Loucy (cell line): ENCODE results near the gene GAPVD1.
A peak's percentile ranks its signal among the peaks of the same experiment; 100 is the strongest.
"Not testable (repeated sequence)": the region's sequence is repeated elsewhere in the genome, so short reads cannot be mapped to it uniquely, and the experiment has no call there.

ENCODE experiments used
- H2AFZ ChIP-seq: fragments of 200-600 bp; sonication (generic); 2 replicates; pipeline ENCODE4 v1.6.0; 2016; ENCODE audit warnings: antibody characterized with exemption, mild to moderate bottlenecking, low read length, moderate library complexity
- H3F3A ChIP-seq: fragments of 200-600 bp; 2 replicates; pipeline ENCODE4 v1.6.0; 2016; ENCODE audit warnings: antibody characterized with exemption, low read depth, mild to moderate bottlenecking
- H3K27me3 ChIP-seq: fragments of 200-600 bp; sonication (generic); 2 replicates; pipeline ENCODE4 v1.6.1; 2014; ENCODE audit warnings: low read length, mild to moderate bottlenecking; ENCODE audit not compliant: insufficient read depth, poor library complexity, severe bottlenecking
- H3K36me3 ChIP-seq: fragments of 200-600 bp; sonication (generic); 2 replicates; pipeline ENCODE4 v1.6.1; 2016; ENCODE audit warnings: low read length; ENCODE audit not compliant: insufficient read depth
- H3K4me1 ChIP-seq: fragments of 200-600 bp; sonication (generic); 2 replicates; pipeline ENCODE4 v1.5.1; 2014; ENCODE audit warnings: low read length, mild to moderate bottlenecking; ENCODE audit not compliant: insufficient read depth, poor library complexity, severe bottlenecking
- H3K4me2 ChIP-seq: fragments of 200-600 bp; sonication (generic); 2 replicates; pipeline ENCODE4 v1.6.0; 2014; ENCODE audit warnings: antibody characterized with exemption, low read length, low read depth, mild to moderate bottlenecking; ENCODE audit not compliant: poor library complexity, severe bottlenecking
- H3K4me3 ChIP-seq: fragments of 200-600 bp; sonication (generic); 2 replicates; pipeline ENCODE4 v1.5.1; 2014; ENCODE audit warnings: low read length, mild to moderate bottlenecking, mixed read lengths; ENCODE audit not compliant: poor library complexity, severe bottlenecking
- H3K79me2 ChIP-seq: fragments of 200-600 bp; sonication (generic); 2 replicates; pipeline ENCODE4 v1.6.1; 2014; ENCODE audit warnings: low read length; ENCODE audit not compliant: insufficient read depth
- H3K9ac ChIP-seq: fragments of 200-600 bp; sonication (generic); 2 replicates; pipeline ENCODE4 v1.6.0; 2014; ENCODE audit warnings: mild to moderate bottlenecking, low read depth, low read length, moderate library complexity; ENCODE audit not compliant: poor library complexity, severe bottlenecking
- H3K9me2 ChIP-seq: fragments of 200-600 bp; sonication (generic); replicated peaks from 2 replicates; pipeline ENCODE4 v1.6.1; 2016; ENCODE audit warnings: low read depth, low read length, mixed read lengths
- H3K9me3 ChIP-seq: fragments of 200-600 bp; sonication (generic); 2 replicates; pipeline ENCODE4 v1.6.1; 2014; ENCODE audit warnings: mild to moderate bottlenecking, antibody characterized with exemption, low read length, low read depth; ENCODE audit not compliant: insufficient read depth
- H4K20me1 ChIP-seq: fragments of 200-600 bp; sonication (generic); 2 replicates; pipeline ENCODE4 v1.6.0; 2014; ENCODE audit warnings: antibody characterized with exemption, low read length, mild to moderate bottlenecking; ENCODE audit not compliant: insufficient read depth, poor library complexity, severe bottlenecking
- EZH2phosphoT487 ChIP-seq: fragments of 200-600 bp; IDR thresholded peaks from 2 replicates; pipeline ENCODE4 v1.6.1; 2018; ENCODE audit warnings: antibody characterized with exemption, mild to moderate bottlenecking, moderate library complexity, borderline replicate concordance
- TF ChIP-seq, protein P1 (sequence below): fragments of 200-600 bp; sonication (generic); conservative IDR thresholded peaks from 2 replicates; pipeline ENCODE4 v1.5.1; 2014; ENCODE audit warnings: mild to moderate bottlenecking, antibody characterized with exemption, low read length

The GAPVD1 gene

GRCh38 chr9:125227761-125228160 is 33.9 kb upstream of the GAPVD1 start:
- Histone ChIP-seq H3K79me2 (no peaks in the 10 kb centered on the region), H3K4me3 (no peak overlapping the region), H3K9ac (no peak overlapping the region), H3K4me2 (no peak overlapping the region), H3K9me2 (no peaks in the 10 kb centered on the region), H3K9me3 (no peaks in the 10 kb centered on the region), H3F3A (no peaks in the 10 kb centered on the region), H4K20me1 (no peaks in the 10 kb centered on the region), H3K36me3 (no peaks in the 10 kb centered on the region), H3K4me1 (no peaks in the 10 kb centered on the region), H2AFZ (no peak overlapping the region), H3K27me3 (no peaks in the 10 kb centered on the region)
- TF ChIP-seq, protein P1, sequence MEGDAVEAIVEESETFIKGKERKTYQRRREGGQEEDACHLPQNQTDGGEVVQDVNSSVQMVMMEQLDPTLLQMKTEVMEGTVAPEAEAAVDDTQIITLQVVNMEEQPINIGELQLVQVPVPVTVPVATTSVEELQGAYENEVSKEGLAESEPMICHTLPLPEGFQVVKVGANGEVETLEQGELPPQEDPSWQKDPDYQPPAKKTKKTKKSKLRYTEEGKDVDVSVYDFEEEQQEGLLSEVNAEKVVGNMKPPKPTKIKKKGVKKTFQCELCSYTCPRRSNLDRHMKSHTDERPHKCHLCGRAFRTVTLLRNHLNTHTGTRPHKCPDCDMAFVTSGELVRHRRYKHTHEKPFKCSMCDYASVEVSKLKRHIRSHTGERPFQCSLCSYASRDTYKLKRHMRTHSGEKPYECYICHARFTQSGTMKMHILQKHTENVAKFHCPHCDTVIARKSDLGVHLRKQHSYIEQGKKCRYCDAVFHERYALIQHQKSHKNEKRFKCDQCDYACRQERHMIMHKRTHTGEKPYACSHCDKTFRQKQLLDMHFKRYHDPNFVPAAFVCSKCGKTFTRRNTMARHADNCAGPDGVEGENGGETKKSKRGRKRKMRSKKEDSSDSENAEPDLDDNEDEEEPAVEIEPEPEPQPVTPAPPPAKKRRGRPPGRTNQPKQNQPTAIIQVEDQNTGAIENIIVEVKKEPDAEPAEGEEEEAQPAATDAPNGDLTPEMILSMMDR = no peak
- TF ChIP-seq EZH2phosphoT487 = no peak

GRCh38 chr9:125233678-125234077 is 27.9 kb upstream of the GAPVD1 start:
- H3K36me3 ChIP-seq = peaks cover 48% of the 10 kb centered on the region

GRCh38 chr9:125234099-125234498 is 27.5 kb upstream of the GAPVD1 start:
- H3K9me3 ChIP-seq, H3K27me3 ChIP-seq, H3K4me2 ChIP-seq, H2AFZ ChIP-seq, H3K9me2 ChIP-seq, H3K4me3 ChIP-seq, H3K9ac ChIP-seq: not testable (repeated sequence)
- Histone ChIP-seq H3K79me2 (peaks cover 45% of the 10 kb centered on the region), H3K4me1 (peaks cover 41% of the 10 kb centered on the region), H3F3A (peaks cover 15% of the 10 kb centered on the region), H4K20me1 (peaks cover 48% of the 10 kb centered on the region), H3K36me3 (peaks cover 52% of the 10 kb centered on the region)

More at GRCh38 chr9:125233678-125234077, 27.9 kb upstream of the GAPVD1 start:
- H3K4me2 ChIP-seq = no peak overlapping the region
- no peaks in the 10 kb centered on the region for H3K9me2 ChIP-seq
- peaks cover 44% of the 10 kb centered on the region for H4K20me1 ChIP-seq
- peaks cover 40% of the 10 kb centered on the region for H3K79me2 ChIP-seq
- no peaks in the 10 kb centered on the region for H3K9me3 ChIP-seq
- H3K27me3 ChIP-seq = no peaks in the 10 kb centered on the region
- no peak overlapping the region for H2AFZ ChIP-seq
- TF ChIP-seq EZH2phosphoT487 = no peak
- TF ChIP-seq, protein P1 = no peak
- H3K4me1 ChIP-seq = peaks cover 37% of the 10 kb centered on the region
- no peak overlapping the region for H3K4me3 ChIP-seq
- no peak overlapping the region for H3K9ac ChIP-seq
- H3F3A ChIP-seq = peaks cover 15% of the 10 kb centered on the region

DNA sequence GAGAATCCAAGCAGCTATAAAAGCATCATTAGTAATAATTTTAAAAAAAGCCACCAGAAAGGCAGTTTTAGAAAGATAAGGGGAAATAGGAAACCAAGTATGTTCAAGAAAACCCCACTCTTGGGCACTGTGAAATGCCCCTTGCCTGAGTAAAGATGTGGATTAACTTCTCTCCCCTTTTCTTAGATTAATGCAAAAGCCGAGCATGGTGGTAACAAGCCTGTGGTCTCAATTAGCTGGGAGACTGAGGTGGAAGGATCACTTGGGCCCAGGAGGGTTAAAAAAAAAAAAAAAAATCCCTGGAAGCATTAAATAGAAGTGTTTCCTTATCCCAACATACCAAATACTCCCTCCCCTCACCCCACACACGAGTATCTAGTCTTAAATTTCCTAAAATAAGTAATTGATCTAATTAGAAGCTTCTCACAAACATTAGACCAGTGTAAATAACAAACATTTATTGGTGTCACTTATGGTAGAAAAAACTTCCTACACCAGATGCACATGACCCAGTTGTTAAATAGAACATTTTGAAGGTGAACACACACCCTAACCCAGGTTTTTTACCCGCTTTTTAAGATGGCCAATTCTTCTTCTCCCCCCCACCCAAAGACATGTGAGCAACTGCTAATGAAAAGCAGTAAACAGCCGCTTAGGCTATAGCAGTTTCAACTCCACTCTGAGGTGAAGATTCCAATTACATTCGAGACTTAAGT is 25.7 kb upstream of the GAPVD1 start:
- Histone ChIP-seq H3K9me2 (no peaks in the 10 kb centered on the region), H3K9me3 (no peaks in the 10 kb centered on the region), H3K9ac (peak overlapping the region; percentile 99), H3K79me2 (peaks cover 63% of the 10 kb centered on the region), H3K36me3 (peaks cover 64% of the 10 kb centered on the region), H2AFZ (no peak overlapping the region), H4K20me1 (peaks cover 67% of the 10 kb centered on the region), H3K4me1 (peaks cover 45% of the 10 kb centered on the region), H3F3A (peaks cover 15% of the 10 kb centered on the region), H3K27me3 (no peaks in the 10 kb centered on the region), H3K4me3 (peak overlapping the region; percentile 98), H3K4me2 (peak overlapping the region; percentile 88)
- no peak for TF ChIP-seq EZH2phosphoT487
- TF ChIP-seq, protein P1 = no peak

DNA sequence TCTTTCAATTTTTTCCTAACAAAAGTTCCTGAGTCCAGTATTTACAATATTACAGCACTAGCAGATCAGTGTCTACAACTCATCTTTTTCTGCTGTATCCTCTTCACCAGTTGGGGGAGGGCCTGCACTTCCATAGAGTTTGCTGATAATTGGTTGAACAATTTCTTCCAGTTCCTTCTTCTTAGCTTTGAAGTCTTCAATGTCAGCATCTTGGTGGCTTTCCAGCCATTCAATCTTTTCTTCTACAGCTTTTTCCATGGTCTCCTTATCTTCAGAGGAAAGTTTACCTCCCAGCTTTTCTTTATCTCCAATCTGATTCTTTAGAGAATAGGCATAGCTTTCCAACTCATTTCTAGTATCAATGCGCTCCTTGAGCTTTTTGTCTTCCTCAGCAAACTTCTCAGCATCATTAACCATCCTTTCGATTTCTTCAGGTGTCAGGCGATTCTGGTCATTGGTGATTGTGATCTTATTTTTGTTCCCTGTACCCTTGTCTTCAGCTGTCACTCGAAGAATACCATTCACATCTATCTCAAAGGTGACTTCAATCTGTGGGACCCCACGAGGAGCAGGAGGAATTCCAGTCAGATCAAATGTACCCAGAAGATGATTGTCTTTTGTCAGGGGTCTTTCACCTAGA is 25.0 kb upstream of the GAPVD1 start:
- Histone ChIP-seq H3K4me1 (peaks cover 45% of the 10 kb centered on the region), H3K4me2 (peak overlapping the region; percentile 88), H3K4me3 (peak overlapping the region; percentile 98), H3K36me3 (peaks cover 64% of the 10 kb centered on the region), H3K79me2 (peaks cover 65% of the 10 kb centered on the region), H3F3A (peaks cover 15% of the 10 kb centered on the region), H4K20me1 (peaks cover 67% of the 10 kb centered on the region), H3K9ac (peak overlapping the region; percentile 99)
- H3K27me3 ChIP-seq, H2AFZ ChIP-seq, H3K9me2 ChIP-seq, H3K9me3 ChIP-seq: not testable (repeated sequence)
